ENCODE data around the gene RUNX2.

DNA sequence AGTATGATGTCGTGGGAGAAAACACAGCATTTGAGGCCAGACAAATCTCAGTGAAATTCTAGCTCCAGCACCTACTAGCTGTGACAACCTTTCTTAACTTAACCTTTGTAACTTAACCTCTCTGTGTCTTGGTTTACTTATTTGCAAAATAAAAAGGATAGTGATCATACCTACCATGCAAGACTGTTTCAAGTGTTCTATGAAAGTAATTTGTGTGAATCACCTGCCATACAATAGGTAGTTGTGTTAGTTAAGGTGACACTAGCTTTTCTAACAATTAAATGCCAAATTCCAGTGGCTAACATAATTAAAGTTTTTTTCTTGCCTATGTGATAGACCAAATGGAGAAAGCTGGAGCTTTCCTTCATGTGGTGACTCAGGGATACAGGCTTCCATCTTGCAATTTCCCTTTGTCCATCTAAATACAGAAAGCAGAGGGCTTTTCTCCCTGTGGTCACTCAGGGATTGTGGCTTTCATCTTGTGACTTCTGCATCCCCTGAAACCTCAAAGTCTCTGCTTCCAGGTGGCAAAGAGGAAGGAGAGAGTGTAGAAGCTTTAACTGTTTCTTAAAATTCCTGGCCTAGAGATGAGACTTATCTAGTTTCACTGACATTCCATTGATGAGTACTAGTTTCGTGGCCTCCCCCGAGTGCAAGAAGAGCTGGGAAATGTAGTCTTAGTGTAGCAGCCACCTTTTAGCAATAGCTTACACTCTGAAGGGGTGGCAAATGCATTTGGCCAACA is 376.1 kb downstream of the RUNX2 start:
- TF ChIP-seq, protein P1, sequence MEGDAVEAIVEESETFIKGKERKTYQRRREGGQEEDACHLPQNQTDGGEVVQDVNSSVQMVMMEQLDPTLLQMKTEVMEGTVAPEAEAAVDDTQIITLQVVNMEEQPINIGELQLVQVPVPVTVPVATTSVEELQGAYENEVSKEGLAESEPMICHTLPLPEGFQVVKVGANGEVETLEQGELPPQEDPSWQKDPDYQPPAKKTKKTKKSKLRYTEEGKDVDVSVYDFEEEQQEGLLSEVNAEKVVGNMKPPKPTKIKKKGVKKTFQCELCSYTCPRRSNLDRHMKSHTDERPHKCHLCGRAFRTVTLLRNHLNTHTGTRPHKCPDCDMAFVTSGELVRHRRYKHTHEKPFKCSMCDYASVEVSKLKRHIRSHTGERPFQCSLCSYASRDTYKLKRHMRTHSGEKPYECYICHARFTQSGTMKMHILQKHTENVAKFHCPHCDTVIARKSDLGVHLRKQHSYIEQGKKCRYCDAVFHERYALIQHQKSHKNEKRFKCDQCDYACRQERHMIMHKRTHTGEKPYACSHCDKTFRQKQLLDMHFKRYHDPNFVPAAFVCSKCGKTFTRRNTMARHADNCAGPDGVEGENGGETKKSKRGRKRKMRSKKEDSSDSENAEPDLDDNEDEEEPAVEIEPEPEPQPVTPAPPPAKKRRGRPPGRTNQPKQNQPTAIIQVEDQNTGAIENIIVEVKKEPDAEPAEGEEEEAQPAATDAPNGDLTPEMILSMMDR (IDR thresholded peaks at IDR 0.05; ENCODE audit: insufficient read depth, low read depth, low read length): no peak
- no peak for TF ChIP-seq EZH2 (IDR thresholded peaks at IDR 0.05; ENCODE audit: insufficient read depth, low read length)
